Fibroblast of pulmonary artery (primary cell): ENCODE results near the gene METTL5.

Experiments used
- DNase-seq: peaks from one replicate; pipeline ENCODE4 v3.0.0-alpha.2; 2010; ENCODE audit warnings: low read depth
- H3K4me3 ChIP-seq: replicated peaks from 2 replicates; pipeline ENCODE4 v1.5.1; 2011; ENCODE audit warnings: low read depth, mild to moderate bottlenecking, control low read depth, low read length, moderate library complexity
- TF ChIP-seq, protein P1 (sequence below): IDR thresholded peaks from 2 replicates; pipeline ENCODE4 v1.5.1; 2011; ENCODE audit warnings: mild to moderate bottlenecking, control low read depth, low read length, inconsistent platforms; ENCODE audit errors: missing control alignments

Gene METTL5

DNA sequence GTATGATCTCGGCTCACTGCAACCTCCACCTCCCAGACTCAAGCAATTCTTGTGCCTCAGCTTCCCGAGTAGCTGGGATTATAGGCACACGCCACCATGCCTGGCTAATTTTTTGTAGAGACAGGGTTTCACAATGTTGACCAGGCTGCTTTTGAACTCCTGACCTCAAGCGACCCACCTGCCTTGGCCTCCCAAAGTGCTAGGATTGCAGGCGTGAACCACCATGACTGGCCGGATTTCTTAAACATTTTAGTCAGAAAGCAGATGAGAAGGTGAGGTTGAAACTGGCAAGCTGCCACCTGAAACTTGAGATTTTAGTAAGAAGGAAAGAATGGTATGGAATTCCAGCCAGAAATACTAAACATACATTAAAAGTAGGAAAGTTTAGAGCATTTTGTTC is 59.2 kb downstream of the METTL5 start:
- TF ChIP-seq, protein P1, sequence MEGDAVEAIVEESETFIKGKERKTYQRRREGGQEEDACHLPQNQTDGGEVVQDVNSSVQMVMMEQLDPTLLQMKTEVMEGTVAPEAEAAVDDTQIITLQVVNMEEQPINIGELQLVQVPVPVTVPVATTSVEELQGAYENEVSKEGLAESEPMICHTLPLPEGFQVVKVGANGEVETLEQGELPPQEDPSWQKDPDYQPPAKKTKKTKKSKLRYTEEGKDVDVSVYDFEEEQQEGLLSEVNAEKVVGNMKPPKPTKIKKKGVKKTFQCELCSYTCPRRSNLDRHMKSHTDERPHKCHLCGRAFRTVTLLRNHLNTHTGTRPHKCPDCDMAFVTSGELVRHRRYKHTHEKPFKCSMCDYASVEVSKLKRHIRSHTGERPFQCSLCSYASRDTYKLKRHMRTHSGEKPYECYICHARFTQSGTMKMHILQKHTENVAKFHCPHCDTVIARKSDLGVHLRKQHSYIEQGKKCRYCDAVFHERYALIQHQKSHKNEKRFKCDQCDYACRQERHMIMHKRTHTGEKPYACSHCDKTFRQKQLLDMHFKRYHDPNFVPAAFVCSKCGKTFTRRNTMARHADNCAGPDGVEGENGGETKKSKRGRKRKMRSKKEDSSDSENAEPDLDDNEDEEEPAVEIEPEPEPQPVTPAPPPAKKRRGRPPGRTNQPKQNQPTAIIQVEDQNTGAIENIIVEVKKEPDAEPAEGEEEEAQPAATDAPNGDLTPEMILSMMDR = no peak
- peak; percentile 18 for DNase-seq
- H3K4me3 ChIP-seq = no peak overlapping the region

DNA sequence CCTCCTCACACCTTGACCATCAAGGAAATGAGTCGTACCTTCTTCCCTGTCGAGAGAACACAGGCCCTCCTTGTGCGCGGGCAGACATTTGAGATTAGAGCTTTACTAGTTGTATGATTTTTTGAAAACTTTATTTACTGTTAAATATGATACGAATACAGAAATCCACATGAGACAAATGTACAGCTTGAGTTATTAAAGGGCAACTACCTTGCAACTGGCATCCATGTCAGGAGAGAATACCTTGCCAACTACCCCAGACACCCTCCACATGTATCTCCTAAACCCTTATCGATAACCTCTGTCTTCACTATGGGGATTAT is 62.8 kb downstream of the METTL5 start:
- no peak overlapping the region for H3K4me3 ChIP-seq
- TF ChIP-seq, protein P1 = no peak
- DNase-seq = no peak
